GM12873 (cell line): Measurements from ENCODE around the gene FAM20C.

ENCODE experiments used
- CTCF ChIP-seq: IDR thresholded peaks from 2 replicates; pipeline ENCODE4 v1.5.1; 2012; ENCODE audit warnings: low read depth, mild to moderate bottlenecking, moderate library complexity, low read length, control low read depth; ENCODE audit not compliant: insufficient read depth; ENCODE audit errors: missing control alignments

FAM20C gene

GRCh38 chr7:246451-246850 lies 54.1 kb downstream of the FAM20C start:
- TF ChIP-seq CTCF = no peak

GRCh38 chr7:247181-247580 lies 54.8 kb downstream of the FAM20C start:
- no peak for TF ChIP-seq CTCF

- TF ChIP-seq CTCF = no peak
Observed at GRCh38 chr7:247636-248035, 55.3 kb downstream of the FAM20C start.

- TF ChIP-seq CTCF = no peak
Observed at GRCh38 chr7:248732-249435, 56.5 kb downstream of the FAM20C start.

- TF ChIP-seq CTCF = no peak
Observed at GRCh38 chr7:249989-250388, 57.6 kb downstream of the FAM20C start.

GRCh38 chr7:250523-250922 lies 58.2 kb downstream of the FAM20C start:
- TF ChIP-seq CTCF = no peak

- TF ChIP-seq CTCF = no peak
Observed at GRCh38 chr7:251005-251404, 58.6 kb downstream of the FAM20C start.
